ENCODE results near the gene ERN2.

GRCh38 chr16:23704772-23705516, 8.1 kb downstream of the ERN2 start:
- TF ChIP-seq, protein P1, sequence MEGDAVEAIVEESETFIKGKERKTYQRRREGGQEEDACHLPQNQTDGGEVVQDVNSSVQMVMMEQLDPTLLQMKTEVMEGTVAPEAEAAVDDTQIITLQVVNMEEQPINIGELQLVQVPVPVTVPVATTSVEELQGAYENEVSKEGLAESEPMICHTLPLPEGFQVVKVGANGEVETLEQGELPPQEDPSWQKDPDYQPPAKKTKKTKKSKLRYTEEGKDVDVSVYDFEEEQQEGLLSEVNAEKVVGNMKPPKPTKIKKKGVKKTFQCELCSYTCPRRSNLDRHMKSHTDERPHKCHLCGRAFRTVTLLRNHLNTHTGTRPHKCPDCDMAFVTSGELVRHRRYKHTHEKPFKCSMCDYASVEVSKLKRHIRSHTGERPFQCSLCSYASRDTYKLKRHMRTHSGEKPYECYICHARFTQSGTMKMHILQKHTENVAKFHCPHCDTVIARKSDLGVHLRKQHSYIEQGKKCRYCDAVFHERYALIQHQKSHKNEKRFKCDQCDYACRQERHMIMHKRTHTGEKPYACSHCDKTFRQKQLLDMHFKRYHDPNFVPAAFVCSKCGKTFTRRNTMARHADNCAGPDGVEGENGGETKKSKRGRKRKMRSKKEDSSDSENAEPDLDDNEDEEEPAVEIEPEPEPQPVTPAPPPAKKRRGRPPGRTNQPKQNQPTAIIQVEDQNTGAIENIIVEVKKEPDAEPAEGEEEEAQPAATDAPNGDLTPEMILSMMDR (IDR thresholded peaks at IDR 0.05), result no peak
- TF ChIP-seq POLR2A (IDR thresholded peaks at IDR 0.05), result no peak

Data from adrenal gland (tissue), 5 donors.